Measurements from ENCODE around the gene DENND10. TPM values are rescaled to one million over a fixed set of nuclear protein-coding genes. Genes with fewer than 3 reads are reported as not detected.

The DENND10 gene
- total and polyA plus RNA-seq, 2 donors (not counting 3 experiments of a cell fraction or from before 2014, with no cell fraction given) = 39.1 to 50.1 TPM

- H4K20me1 ChIP-seq (replicated peaks; ENCODE audit: control insufficient read depth, extremely low read depth, insufficient read depth, low read length) = no peaks in the 10 kb centered on the region
- H3K4me3 ChIP-seq (replicated peaks in 1 of 3; ENCODE audit: insufficient read depth in 1 of 3, low read depth in 1 of 3, low read length in 3 of 3) = no peak overlapping the region
- no peaks in the 10 kb centered on the region for H3K79me2 ChIP-seq (ENCODE audit: control insufficient read depth, insufficient read depth, low read length)
- H3K27ac ChIP-seq (ENCODE audit: insufficient read depth, low read depth, low read length) = no peak overlapping the region
- no peak overlapping the region for H2AFZ ChIP-seq (ENCODE audit: low read depth, low read length)
- intact Hi-C loops (cut with micrococcal nuclease) (no loop called here), dilution Hi-C loops (cut with MboI; ENCODE audit: extremely low pct_ligation_motif_present, low sequenced_read_pairs) (no loop called here)
- BruUV-seq (replicated peaks) = no TSS peak
- no peak overlapping the region for H3K4me2 ChIP-seq (ENCODE audit: insufficient read depth, low read length)
- no peaks in the 10 kb centered on the region for H3K27me3 ChIP-seq (ENCODE audit: control insufficient read depth in 2 of 2, insufficient read depth in 2 of 2, low read length in 2 of 2)
- FAIRE-seq (no peak), DNase-seq (ENCODE audit: low read depth, low spot score) (no peak)
- no peaks in the 10 kb centered on the region for H3K9me1 ChIP-seq (replicated peaks; ENCODE audit: control insufficient read depth, extremely low read depth, insufficient read depth, low read length)
- H3K9ac ChIP-seq (replicated peaks; ENCODE audit: extremely low read depth, insufficient read depth, low read length) = no peak overlapping the region
- TF ChIP-seq MYC (IDR thresholded peaks at IDR 0.05; ENCODE audit: low read depth, low read length) (no peak), FOS (IDR thresholded peaks at IDR 0.05; ENCODE audit: borderline replicate concordance, insufficient read depth, low read length) (no peak), GATA2 (IDR thresholded peaks at IDR 0.05; ENCODE audit: insufficient read depth, insufficient read length, low read depth, low read length) (no peak), POLR2A (IDR thresholded peaks at IDR 0.05; ENCODE audit: low read depth, low read length) (no peak), POLR2AphosphoS5 (IDR thresholded peaks at IDR 0.05; ENCODE audit: insufficient read depth, low read depth, low read length) (no peak), JUN (IDR thresholded peaks at IDR 0.05; ENCODE audit: borderline replicate concordance, insufficient read depth, insufficient read length, low read depth) (no peak), CTCF (IDR thresholded peaks at IDR 0.05; ENCODE audit: extremely low read depth in 1 of 2, insufficient read depth in 1 of 2, low read depth in 1 of 2, low read length in 2 of 2) (no peak), EZH2 (IDR thresholded peaks at IDR 0.05; ENCODE audit: borderline replicate concordance, low read depth, low read length, severe bottlenecking) (no peak)
- TF ChIP-seq, protein P1, sequence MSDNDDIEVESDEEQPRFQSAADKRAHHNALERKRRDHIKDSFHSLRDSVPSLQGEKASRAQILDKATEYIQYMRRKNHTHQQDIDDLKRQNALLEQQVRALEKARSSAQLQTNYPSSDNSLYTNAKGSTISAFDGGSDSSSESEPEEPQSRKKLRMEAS (IDR thresholded peaks at IDR 0.05; ENCODE audit: insufficient read depth, insufficient read length) = no peak
- no peaks in the 10 kb centered on the region for H3K4me1 ChIP-seq (ENCODE audit: control insufficient read depth, extremely low read depth, insufficient read depth, low read length)
- no peaks in the 10 kb centered on the region for H3K9me3 ChIP-seq (replicated peaks; ENCODE audit: control insufficient read depth, insufficient read depth, low read length)
- peaks cover 9 to 16% of the 10 kb centered on the region in 2 experiments for H3K36me3 ChIP-seq (ENCODE audit: control insufficient read depth in 2 of 2, extremely low read depth in 1 of 2, insufficient read depth in 2 of 2, low read length in 2 of 2)
- ChIA-PET POLR2A (no interaction called here), CTCF (no interaction called here)
Measured at GRCh38 chr10:119120875-119121274, 17.0 kb downstream of the DENND10 start.
